ACHN (cell line): Measurements from ENCODE around the gene CDK5R2.

ENCODE experiments used
- DNase-seq: peaks from one replicate; pipeline ENCODE4 v3.0.0-alpha.2; 2015
- in situ Hi-C: cut with HindIII; loops from 2 replicates; pipeline ENCODE4 v1.10.0; 2017; ENCODE audit warnings: low sequenced_read_pairs, low pct_ligation_motif_present, low pct_unique_long_range_greater_than_20kb

CDK5R2 gene

DNA sequence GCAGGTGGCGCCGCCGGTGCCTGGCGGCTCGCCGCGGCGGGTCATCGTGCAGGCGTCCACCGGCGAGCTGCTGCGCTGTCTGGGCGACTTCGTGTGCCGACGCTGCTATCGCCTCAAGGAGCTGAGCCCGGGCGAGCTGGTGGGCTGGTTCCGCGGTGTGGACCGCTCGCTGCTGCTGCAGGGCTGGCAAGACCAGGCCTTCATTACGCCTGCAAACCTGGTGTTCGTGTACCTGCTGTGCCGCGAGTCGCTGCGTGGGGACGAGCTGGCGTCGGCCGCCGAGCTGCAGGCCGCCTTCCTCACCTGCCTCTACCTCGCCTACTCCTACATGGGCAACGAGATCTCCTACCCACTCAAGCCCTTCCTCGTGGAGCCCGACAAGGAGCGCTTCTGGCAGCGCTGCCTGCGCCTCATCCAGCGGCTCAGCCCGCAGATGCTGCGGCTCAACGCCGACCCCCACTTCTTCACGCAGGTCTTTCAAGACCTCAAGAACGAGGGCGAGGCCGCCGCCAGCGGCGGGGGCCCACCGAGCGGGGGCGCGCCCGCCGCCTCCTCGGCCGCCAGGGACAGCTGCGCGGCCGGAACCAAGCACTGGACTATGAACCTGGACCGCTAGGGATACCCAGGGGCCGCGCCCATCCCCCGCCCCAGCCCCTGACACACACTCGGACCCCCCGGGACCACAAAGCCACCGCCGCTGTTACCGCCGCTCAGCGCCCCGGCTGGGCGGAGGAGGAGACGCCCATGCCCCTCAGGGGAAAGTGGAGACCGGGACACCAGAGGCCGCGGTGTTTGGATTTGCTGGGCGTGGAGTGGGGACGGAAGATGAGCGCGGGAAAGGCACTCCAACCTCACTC is 1.1 kb downstream of the CDK5R2 start:
- no peak for DNase-seq
- in situ Hi-C loops = no loop called here

DNA sequence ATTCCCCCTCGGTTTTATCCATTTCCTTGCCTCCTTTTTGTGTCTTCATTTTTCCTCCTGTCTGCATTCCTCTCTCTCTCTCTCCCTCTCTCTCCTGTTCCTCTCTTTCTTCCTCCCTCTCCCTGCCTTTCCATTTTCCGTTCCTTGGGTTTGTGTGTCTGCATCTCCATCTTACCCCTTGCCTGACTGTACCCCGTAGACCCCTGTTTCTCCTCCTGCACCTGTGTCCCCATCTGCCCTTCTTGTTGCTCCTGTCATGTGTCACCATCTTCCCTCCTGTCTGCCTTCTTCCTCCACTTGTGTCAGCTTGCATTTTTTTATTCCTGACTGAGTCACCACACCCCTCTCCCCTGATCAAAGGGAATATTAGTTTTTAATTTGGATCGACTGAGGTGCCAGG is 1.8 kb downstream of the CDK5R2 start:
- in situ Hi-C loops = no loop called here
- no peak for DNase-seq

- in situ Hi-C loops = no loop called here
- DNase-seq = peak; percentile 26
These were observed 2.4 kb downstream of the CDK5R2 start for GRCh38 chr2:218961651-218962570.

- in situ Hi-C loops = no loop called here
- peak; percentile 97 for DNase-seq
These were observed 3.5 kb downstream of the CDK5R2 start for GRCh38 chr2:218962859-218963492.

- in situ Hi-C loops = no loop called here
- DNase-seq = no peak
These were observed 4.1 kb downstream of the CDK5R2 start for GRCh38 chr2:218963601-218964000.

DNA sequence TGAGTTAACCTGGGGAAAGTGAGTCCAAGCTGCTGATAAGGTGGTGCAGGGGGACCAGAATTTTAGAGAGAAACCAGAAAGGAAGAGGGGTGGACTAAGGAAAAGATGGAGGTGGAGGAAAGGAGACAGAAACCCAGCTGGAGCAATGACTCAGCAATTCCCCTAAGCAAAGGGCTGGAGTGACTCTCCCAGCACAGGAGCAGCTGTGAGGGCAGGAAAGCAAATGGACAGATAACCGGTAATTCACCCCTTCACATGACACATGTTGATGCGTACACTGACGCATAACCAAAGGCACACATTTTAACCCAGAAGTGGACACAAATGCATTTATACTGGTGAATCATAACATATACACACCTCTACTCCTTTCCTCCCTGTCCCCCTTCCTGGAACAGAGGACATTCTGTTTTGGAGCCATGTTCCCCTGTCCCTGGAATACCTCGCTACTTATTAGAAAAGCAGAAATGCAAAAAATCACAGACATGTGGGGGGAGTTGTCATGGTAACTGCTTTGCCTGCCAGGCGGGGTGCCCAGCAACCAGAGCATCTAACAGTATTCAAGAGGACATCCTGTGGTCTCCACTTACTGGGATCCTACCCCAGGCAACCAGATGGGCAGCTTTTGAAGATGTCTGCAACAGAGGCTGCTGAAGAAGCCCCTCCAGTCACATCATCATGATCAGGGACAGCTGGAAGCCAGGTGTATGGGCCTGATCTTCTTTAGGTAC is 4.7 kb downstream of the CDK5R2 start:
- in situ Hi-C loops = no loop called here
- DNase-seq = peak; percentile 81

- in situ Hi-C loops = no loop called here
These were observed 11.4 kb downstream of the CDK5R2 start for GRCh38 chr2:218970894-218971293.

DNA sequence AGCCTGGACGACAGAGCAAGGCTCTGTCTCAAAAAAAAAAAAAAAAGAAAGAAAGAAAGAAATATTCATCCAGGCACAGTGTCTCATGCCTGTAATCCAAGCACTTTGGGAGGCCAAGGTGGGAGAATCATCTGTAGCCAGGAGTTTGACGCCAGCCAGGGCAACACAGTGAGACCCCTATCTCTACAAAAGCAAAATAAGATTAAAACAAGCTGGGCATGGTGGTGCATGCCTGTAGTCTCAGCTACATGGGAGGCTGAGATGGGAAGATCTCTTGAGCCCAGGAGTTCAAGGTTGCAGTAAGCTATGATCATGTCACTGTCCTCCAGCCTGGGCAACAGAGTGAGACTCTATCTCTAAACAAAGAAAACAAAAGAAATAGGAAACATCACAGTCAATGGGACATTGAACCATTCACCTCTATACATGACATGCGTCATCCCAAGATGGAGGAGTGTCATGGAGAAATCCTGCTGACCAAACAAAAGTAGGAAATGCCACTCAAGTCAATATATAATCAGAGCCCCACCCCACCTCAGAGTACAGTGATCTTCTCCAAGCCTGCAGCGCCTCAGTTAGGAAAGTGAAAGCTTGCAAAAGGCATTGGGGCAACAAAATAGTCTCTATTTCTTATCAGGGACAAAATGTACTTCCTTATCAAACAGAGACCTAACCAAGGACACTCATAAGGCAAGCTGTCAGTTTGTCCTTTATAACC is 15.8 kb downstream of the CDK5R2 start:
- no peak for DNase-seq
- in situ Hi-C loops = no loop called here

More at GRCh38 chr2:218970894-218971293, 11.4 kb downstream of the CDK5R2 start:
- no peak for DNase-seq

DNA sequence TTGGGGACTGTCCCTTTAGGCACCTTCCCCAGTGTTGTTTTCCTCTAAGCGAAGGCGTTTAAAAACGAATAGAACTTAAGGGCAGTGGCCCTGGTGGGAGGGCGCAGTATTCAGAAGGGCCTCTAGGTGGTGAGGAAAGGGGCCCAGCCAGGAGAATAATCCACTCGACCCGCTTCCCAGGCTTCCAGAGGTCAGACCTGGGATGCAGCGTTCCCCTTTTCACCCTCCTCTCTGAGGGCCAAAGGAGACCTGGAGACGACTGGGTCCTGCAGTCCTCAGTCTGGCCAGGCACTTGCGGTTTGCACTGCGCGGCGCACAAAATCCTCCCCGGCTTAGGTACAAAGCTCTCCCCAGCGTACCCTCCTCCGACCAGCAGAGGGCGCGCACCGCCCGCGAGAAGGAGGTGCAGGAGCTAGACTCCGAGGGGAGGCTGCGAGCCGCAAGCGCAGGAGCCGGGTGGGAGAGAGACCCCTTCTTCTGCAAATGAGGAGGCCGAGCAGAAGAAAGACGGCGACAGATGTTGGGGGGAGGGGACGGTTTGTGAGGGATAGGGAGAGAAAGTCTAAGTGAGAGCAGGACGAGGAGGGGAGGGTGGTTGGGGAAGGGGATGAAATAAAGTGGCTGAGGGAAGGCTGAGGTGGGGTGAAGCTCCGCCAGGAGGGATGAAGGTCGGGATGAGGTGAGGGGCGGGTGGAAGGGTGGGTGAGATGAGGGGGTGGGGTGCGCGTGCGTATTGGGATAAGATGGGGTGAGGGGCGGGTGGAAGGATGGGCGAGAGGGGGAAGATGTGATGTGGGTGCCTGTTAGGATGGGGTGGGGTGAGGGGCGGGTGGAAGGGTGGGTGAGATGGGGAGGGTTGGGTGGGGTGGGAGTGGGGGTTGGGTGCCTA is 20.6 kb downstream of the CDK5R2 start:
- in situ Hi-C loops = no loop called here
- DNase-seq = peak; percentile 89

DNA sequence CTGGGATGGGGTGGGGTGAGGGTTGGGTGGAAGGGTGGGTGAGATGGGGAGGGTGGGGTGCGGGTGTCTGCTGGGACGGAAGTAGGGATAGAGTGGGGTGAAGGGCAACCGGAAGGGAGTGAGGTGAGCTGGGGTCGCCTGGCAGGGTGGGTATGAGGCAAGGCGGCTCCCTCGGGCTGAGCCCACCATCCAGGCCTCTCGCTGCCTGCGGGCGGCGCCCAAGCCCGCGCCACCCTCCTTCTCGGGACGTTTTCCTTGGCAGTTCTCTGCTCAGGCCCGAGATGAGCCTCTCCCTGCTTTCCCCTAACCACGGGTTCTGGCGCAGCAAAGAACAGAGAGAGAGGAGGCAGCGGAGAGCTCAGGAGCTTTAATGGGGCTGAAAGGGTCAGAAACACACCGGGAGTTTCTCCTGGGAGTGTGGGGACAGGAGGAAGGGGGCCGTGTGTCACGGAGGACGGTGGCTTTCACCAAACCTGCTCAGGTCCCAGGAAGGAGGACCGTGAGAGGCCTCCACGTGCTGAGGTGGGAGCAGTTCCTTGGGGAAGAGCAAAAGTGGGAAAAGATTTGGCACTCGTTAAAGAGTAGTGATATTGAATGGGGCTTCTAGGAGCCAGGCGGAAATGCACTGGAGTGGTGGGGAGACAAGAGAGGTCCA is 21.4 kb downstream of the CDK5R2 start:
- in situ Hi-C loops = no loop called here
- peak; percentile 36 for DNase-seq

DNA sequence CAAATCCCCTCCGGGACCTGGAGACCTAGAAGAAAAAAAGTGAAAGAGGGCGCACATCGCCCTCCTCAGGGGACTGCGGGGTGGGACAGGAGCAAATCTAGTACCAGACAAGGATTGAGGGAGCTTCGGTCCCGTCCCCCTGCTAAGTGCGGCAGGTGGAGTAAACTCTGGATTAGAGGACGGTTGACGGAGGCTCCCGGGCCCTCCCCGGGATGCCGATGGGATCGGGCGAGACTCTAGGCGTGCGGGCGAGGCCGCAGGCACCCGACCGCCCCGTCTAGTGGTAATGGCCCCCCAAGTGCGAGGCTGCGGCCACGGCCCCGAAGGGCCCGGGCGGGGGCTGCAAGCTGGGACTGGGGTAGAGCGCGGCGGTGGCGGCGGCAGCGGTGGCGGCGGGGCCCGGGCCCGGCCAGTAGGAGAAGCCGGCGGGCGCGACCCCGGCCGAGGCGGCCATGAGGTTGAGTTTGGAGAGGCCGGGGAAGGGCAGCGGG is 22.0 kb downstream of the CDK5R2 start:
- in situ Hi-C loops = no loop called here
- DNase-seq = peak; percentile 21

DNA sequence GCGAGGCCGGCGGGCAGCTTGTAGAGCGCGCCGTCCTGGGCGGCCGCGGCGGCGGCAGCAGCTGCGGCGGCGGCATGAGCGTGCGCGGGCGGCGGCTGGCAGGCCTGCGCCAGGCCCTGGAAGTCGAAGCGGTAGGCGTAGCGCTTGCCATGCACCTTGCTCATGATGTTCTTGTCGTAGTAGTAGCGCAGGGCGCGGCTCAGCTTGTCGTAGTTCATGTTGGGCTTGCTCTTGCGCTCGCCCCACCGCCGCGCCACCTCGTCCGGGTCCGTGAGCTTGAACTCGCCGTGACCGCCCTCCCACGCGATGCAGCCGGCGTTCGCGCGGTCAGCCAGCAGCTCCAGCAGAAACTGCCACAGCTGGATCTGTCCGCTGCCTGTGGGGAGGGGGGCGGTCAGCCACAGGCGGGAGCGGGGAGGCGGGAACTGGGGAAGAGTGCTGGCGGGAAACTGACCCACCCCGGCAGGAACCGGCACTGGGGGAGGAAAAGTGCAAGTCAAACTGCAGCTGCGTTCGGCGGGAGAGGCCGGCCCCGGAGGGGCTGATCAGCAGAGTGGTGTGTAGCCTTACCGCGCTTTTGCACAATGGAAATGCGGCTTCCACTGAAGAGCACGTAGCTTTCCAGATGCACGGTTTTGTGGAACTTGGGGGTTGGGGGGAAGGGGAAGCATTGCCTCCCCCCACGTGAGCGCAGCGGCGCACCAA is 22.6 kb downstream of the CDK5R2 start:
- DNase-seq = peak; percentile 28
- in situ Hi-C loops = no loop called here

GRCh38 chr2:218982586-218983262 is 23.3 kb downstream of the CDK5R2 start:
- in situ Hi-C loops = no loop called here

DNA sequence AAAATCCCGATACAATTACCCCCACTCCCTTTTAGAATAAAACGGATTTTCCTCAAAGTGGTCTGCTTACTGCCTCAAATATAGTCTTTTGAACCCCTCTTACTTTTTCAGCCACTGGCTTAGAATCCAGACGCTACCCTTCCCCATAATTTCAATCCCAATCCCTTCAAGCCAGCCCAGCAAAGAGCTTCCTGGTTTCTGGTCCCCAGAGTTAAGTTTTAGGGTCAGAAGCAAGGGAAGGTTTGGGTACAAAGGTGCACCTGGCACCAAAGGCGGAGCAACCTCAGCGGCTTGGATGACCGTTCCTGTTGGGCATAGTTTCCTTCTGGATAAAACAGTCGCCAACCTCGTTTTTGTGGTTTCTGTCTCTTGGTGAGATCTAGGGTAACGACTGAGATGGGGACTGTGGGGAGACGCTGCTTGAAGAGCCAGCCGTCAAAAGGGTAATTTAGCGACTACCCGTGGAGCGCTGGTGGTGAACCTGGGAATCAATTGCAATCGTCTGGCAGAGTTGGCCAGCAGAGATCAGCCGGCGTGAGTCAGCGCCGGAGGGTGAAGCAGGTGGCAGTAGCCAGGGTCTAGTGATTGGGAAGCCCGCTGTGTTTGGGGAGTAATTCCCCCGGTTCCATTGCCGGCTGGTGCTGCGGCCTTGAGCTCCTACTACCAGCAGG is 23.9 kb downstream of the CDK5R2 start:
- in situ Hi-C loops = no loop called here
- no peak for DNase-seq

More at GRCh38 chr2:218982586-218983262, 23.3 kb downstream of the CDK5R2 start:
- DNase-seq = no peak

DNA sequence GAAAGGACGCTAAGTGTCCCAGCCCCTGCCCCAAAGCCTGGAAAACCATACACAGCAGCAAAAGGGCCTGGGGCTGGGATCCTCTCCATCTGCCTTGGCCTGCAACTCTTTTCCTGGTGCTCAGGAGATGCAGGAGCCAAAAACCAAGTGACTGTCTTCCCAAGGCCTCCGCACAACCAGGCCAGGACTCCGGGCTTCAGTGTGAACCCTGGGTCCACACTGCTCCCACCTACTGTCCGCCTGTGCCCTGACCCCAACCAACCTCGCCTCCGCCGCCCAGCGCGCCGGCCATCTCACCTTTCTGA is 24.4 kb downstream of the CDK5R2 start:
- in situ Hi-C loops = no loop called here
- no peak for DNase-seq
